Gastrocnemius medialis (tissue), 4 donors: ENCODE measurements around the gene MEX3C. TPM values are rescaled to one million over a fixed set of nuclear protein-coding genes. Genes with fewer than 3 reads are reported as not detected.

Experiments
- ATAC-seq, 2 donors: fragments of 150-250 bp; one replicate each; pipeline ENCODE4 v1.9.1; 2016
- DNase-seq, 2 donors: peaks; one replicate each; pipeline ENCODE4 v3.0.0-alpha.2; 2019
- H3K27ac ChIP-seq, 4 donors: fragments of 200-600 bp; sonication (generic); 1 replicate in 1 of 4; 2 replicates in 3 of 4; pipeline ENCODE4 v1.5.1; 2016 to 2018; ENCODE audit warnings: mild to moderate bottlenecking in 2 of 4, moderate library complexity in 1 of 4
- H3K27me3 ChIP-seq, 3 donors: fragments of 200-600 bp; sonication (generic) in 2 of 3; 1 replicate in 1 of 3; 2 replicates in 2 of 3; pipeline versions ENCODE4 v1.5.1 to v1.6.0; 2016 to 2019; ENCODE audit warnings: mild to moderate bottlenecking in 1 of 3, moderate library complexity in 1 of 3
- H3K36me3 ChIP-seq, 2 donors: fragments of 200-600 bp; sonication (generic) in 1 of 2; one replicate each; pipeline ENCODE4 v1.5.1; 2017 to 2018
- H3K4me1 ChIP-seq, 2 donors: fragments of 200-600 bp; sonication (generic) in 1 of 2; one replicate each; pipeline ENCODE4 v1.5.1; 2016 to 2017; ENCODE audit warnings: mild to moderate bottlenecking in 2 of 2
- H3K4me3 ChIP-seq, 4 donors: fragments of 200-600 bp; sonication (generic) in 3 of 4; 1 replicate in 1 of 4; 2 replicates in 3 of 4; pipeline ENCODE4 v1.5.1; 2016 to 2019; ENCODE audit warnings: mild to moderate bottlenecking in 2 of 4
- H3K9me3 ChIP-seq, 3 donors: fragments of 200-600 bp; sonication (generic) in 2 of 3; 1 replicate in 1 of 3; 2 replicates in 2 of 3; pipeline ENCODE4 v1.5.1; 2016 to 2019
- CTCF ChIP-seq, 5 experiments: fragments of 450-650 bp in 3 of 5; fragments of 200-600 bp in 2 of 5; sonication (generic) in 2 of 5; IDR thresholded peaks in 4 of 5; conservative IDR thresholded peaks in 1 of 5; 1 replicate in 4 of 5; 2 replicates in 1 of 5; pipeline ENCODE4 v1.5.1; 2016 to 2019; ENCODE audit warnings: antibody characterized with exemption in 5 of 5, mild to moderate bottlenecking in 3 of 5, moderate library complexity in 3 of 5
- POLR2A ChIP-seq, 2 donors: fragments of 450-650 bp; IDR thresholded peaks; one replicate each; pipeline ENCODE4 v1.6.1; 2017; ENCODE audit warnings: antibody characterized with exemption in 2 of 2, mild to moderate bottlenecking in 2 of 2, moderate library complexity in 2 of 2
- in situ Hi-C, 4 donors: fragments of 200-750 bp; cut with MboI; loops; one replicate each; pipeline versions ENCODE4 v1.15.0 to v1.8.0; 2017; ENCODE audit warnings: low sequenced_read_pairs in 4 of 4
- intact Hi-C: fragments of 100-400 bp; cut with DNase I; formaldehyde crosslinking; loops from one replicate; pipeline ENCODE4 v1.15.1; 2023; ENCODE audit warnings: low total_unique reads
- total RNA-seq, 4 donors: library from RNA; depleted of rRNA; stranded (reverse); fragments of >200 nt; gene quantifications; one replicate each; pipeline versions ENCODE4 v1.1.0 to v1.2.3, GENCODE V29; 2016

Gene MEX3C
- total RNA-seq, 4 donors from 2014 or later = 8.8 to 14.9 (median 12.4) TPM

- Histone ChIP-seq H3K4me3 (peak overlapping the region; percentile 64 to 94 (median 89)), H3K4me1 (peaks cover 37 to 43% of the 10 kb centered on the region in 2 donors), H3K27me3 (no peaks in the 10 kb centered on the region), H3K36me3 (no peaks in the 10 kb centered on the region), H3K9me3 (no peaks in the 10 kb centered on the region), H3K27ac (peak overlapping the region; percentile 86 to 96 (median 94))
- no peak for TF ChIP-seq CTCF (IDR thresholded peaks at IDR 0.05 in 4 of 5, conservative IDR thresholded peaks at IDR 0.05 in 1 of 5)
- no peak for TF ChIP-seq POLR2A (IDR thresholded peaks at IDR 0.05)
- DNase-seq = peak; percentile 17 to 38
- ATAC-seq = peak; percentile 4 to 5
- intact Hi-C loops (loop anchor here (5.0 to 10.0 kb wide), 4 partner anchors 124 to 1709 kb away; partner anchors contain the start of genes C18orf32, CXXC1 and MBD1), in situ Hi-C loops (loop anchor here in 3 of 4 donors (25.0 kb wide), 3 partner anchors 159 to 909 kb away; partner anchors contain the start of genes CXXC1 (in 1 of the 3), ELAC1 (in 1 of the 3), MBD1 (in 1 of the 3) and SMAD4 (in 1 of the 3))
These were observed 1.2 kb downstream of the MEX3C start for GRCh38 chr18:51196118-51196810.

- no peak for ATAC-seq
These were observed 1.9 kb downstream of the MEX3C start for GRCh38 chr18:51195451-51196117.

GRCh38 chr18:51195086-51195450, 2.4 kb downstream of the MEX3C start:
- Histone ChIP-seq H3K9me3 (no peaks in the 10 kb centered on the region), H3K27me3 (no peaks in the 10 kb centered on the region), H3K27ac (peak overlapping the region; percentile 86 to 96 (median 94)), H3K36me3 (no peaks in the 10 kb centered on the region), H3K4me3 (peak overlapping the region; percentile 64 to 94 (median 89)), H3K4me1 (peaks cover 43 to 51% of the 10 kb centered on the region in 2 donors)
- in situ Hi-C loops (loop anchor here in 3 of 4 donors (25.0 kb wide), 3 partner anchors 158 to 908 kb away; partner anchors contain the start of genes CXXC1 (in 1 of the 3), ELAC1 (in 1 of the 3), MBD1 (in 1 of the 3) and SMAD4 (in 1 of the 3)), intact Hi-C loops (loop anchor here (2.0 to 10.0 kb wide), 5 partner anchors 123 to 1708 kb away; partner anchors contain the start of genes C18orf32, CXXC1 and MBD1)
- no peak for TF ChIP-seq CTCF (IDR thresholded peaks at IDR 0.05 in 4 of 5, conservative IDR thresholded peaks at IDR 0.05 in 1 of 5)
- no peak for TF ChIP-seq POLR2A (IDR thresholded peaks at IDR 0.05)
- DNase-seq (no peak), ATAC-seq (no peak)

More at GRCh38 chr18:51195451-51196117, 1.9 kb downstream of the MEX3C start:
- Histone ChIP-seq H3K27me3 (no peaks in the 10 kb centered on the region), H3K27ac (peak overlapping the region; percentile 86 to 96 (median 94)), H3K9me3 (no peaks in the 10 kb centered on the region), H3K4me3 (peak overlapping the region; percentile 64 to 94 (median 89)), H3K4me1 (peaks cover 42 to 50% of the 10 kb centered on the region in 2 donors), H3K36me3 (no peaks in the 10 kb centered on the region)
- in situ Hi-C loops (loop anchor here in 3 of 4 donors (25.0 kb wide), 3 partner anchors 158 to 908 kb away; partner anchors contain the start of genes CXXC1 (in 1 of the 3), ELAC1 (in 1 of the 3), MBD1 (in 1 of the 3) and SMAD4 (in 1 of the 3)), intact Hi-C loops (loop anchor here (2.0 to 10.0 kb wide), 5 partner anchors 123 to 1708 kb away; partner anchors contain the start of genes C18orf32, CXXC1 and MBD1)
- no peak for DNase-seq
- TF ChIP-seq POLR2A (IDR thresholded peaks at IDR 0.05) = peak in 1 of 2 donors; percentile 12
- TF ChIP-seq CTCF (IDR thresholded peaks at IDR 0.05 in 4 of 5, conservative IDR thresholded peaks at IDR 0.05 in 1 of 5) = no peak

- in situ Hi-C loops = loop anchor here in 3 of 4 donors (25.0 kb wide), 3 partner anchors 157 to 907 kb away; partner anchors contain the start of genes CXXC1 (in 1 of the 3), ELAC1 (in 1 of the 3), MBD1 (in 1 of the 3) and SMAD4 (in 1 of the 3)
- Histone ChIP-seq H3K4me1 (peaks cover 46 to 51% of the 10 kb centered on the region in 2 donors), H3K27ac (peak overlapping the region; percentile 86 to 96 (median 94)), H3K9me3 (no peaks in the 10 kb centered on the region), H3K27me3 (no peaks in the 10 kb centered on the region), H3K36me3 (no peaks in the 10 kb centered on the region), H3K4me3 (peak overlapping the region in 3 of 4 donors; percentile 13 to 94 (median 88))
- no peak for TF ChIP-seq CTCF (IDR thresholded peaks at IDR 0.05 in 4 of 5, conservative IDR thresholded peaks at IDR 0.05 in 1 of 5)
- no peak for TF ChIP-seq POLR2A (IDR thresholded peaks at IDR 0.05)
- DNase-seq (no peak), ATAC-seq (no peak)
- intact Hi-C loops = loop anchor here (2.0 to 10.0 kb wide), 5 partner anchors 122 to 1707 kb away; partner anchors contain the start of genes C18orf32, CXXC1 and MBD1
These were observed 2.9 kb downstream of the MEX3C start for GRCh38 chr18:51194604-51195003.
